GM18505 (cell line): ENCODE data around the gene APIP.

Experiments
- ATAC-seq: cut with Tn5 transposase; IDR thresholded peaks from one replicate; pipeline ENCODE4 v1.9.1; 2021; ENCODE audit not compliant: unreplicated experiment
- POLR2A ChIP-seq: IDR thresholded peaks from 4 replicates; pipeline ENCODE4 v1.6.1; 2011; ENCODE audit warnings: borderline replicate concordance; ENCODE audit not compliant: insufficient read depth, insufficient read length; ENCODE audit errors: extremely low read depth

The APIP gene

DNA sequence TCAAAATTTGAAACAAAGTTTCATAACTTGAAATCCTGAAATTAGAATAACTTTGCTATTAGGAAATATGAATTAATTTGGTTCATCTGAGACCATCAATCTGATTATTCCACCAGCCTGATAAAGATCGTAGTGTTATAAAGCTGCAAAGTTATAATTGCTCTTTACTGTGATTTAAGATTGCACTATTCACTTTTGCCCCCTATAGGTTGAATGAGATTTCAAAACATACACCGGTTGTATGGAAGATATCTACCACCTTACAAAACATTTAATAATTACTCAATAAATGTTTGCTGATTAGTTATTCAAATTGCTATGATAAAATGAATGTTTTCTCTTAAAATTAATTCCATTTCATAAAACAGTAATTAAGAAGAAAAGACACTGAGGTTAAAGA, 26.1 kb downstream of the APIP start:
- no peak for TF ChIP-seq POLR2A
- ATAC-seq = no peak

DNA sequence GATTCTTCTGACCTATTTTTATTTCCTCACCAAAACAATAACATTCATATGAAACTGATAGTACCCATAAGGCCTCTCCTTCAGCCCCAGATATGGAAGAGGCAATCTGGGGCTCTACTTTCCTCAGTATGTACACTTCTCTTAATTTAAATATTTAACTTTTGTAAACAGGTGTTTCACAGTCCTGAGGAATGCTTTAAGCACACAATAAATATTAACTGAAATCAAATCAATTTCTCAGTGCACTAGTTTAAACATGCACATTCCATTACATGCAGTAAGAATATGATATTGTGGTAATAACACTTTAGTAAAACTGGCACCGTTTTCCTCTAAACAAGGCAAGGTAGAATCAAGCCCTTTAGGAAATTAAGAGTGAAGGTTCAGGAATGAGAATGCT, 28.9 kb downstream of the APIP start:
- ATAC-seq = no peak
- TF ChIP-seq POLR2A = no peak

- no peak for TF ChIP-seq POLR2A
- ATAC-seq = no peak
Observed at GRCh38 chr11:34886609-34887008, 29.6 kb downstream of the APIP start.

GRCh38 chr11:34881900-34882299, 34.3 kb downstream of the APIP start:
- no peak for ATAC-seq
- TF ChIP-seq POLR2A = no peak

GRCh38 chr11:34877375-34877975, 38.7 kb downstream of the APIP start:
- no peak for TF ChIP-seq POLR2A
- ATAC-seq = no peak

- TF ChIP-seq POLR2A = no peak
Observed at GRCh38 chr11:34874202-34874601, 42.0 kb downstream of the APIP start.

GRCh38 chr11:34870548-34871196, 45.5 kb downstream of the APIP start:
- ATAC-seq = no peak

More at GRCh38 chr11:34874202-34874601, 42.0 kb downstream of the APIP start:
- no peak for ATAC-seq

DNA sequence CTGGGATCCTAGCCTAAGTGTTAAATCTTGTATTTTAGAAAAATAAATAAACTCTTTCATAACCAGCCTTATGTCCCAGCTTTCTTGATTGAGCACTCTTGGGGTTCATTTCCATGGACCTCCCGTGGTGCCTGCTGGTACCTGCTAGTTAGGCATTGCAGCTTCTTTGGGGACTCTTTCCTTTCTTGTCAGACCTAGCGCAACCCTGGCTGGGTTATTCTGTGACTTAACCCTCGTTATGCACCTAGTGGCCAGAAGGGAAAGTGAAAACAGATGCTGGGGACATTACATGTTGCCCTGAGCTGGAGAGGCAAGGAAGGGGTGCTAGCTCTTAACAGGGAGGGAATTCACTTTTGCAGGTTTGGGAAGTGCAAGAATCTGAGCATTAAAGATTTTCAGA, 46.8 kb downstream of the APIP start:
- no peak for ATAC-seq
- TF ChIP-seq POLR2A = no peak

More at GRCh38 chr11:34870548-34871196, 45.5 kb downstream of the APIP start:
- no peak for TF ChIP-seq POLR2A

- ATAC-seq = no peak
Observed at GRCh38 chr11:34866375-34866774, 49.8 kb downstream of the APIP start.

DNA sequence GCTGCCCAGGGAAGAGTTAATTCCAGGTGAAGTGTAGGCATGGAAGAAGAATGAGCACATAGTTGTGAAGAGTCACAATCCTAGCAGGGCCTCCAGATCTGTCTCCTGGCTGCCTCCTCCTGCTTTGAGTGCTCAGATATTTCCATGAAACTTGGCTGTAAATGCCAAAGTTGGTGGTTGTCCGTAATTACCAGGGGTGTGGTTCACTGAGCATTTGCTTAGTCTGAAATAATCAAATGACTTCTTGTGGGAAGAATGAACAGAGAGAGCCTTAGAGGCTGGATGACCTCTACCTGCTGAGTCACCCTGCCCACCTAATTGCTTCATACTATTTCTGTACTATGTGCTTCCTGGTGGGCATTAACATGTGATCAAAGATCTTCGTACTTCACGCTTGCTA, 50.9 kb downstream of the APIP start:
- ATAC-seq = no peak
- no peak for TF ChIP-seq POLR2A

More at GRCh38 chr11:34866375-34866774, 49.8 kb downstream of the APIP start:
- no peak for TF ChIP-seq POLR2A

- no peak for TF ChIP-seq POLR2A
- no peak for ATAC-seq
Observed at GRCh38 chr11:34864424-34864823, 51.8 kb downstream of the APIP start.

DNA sequence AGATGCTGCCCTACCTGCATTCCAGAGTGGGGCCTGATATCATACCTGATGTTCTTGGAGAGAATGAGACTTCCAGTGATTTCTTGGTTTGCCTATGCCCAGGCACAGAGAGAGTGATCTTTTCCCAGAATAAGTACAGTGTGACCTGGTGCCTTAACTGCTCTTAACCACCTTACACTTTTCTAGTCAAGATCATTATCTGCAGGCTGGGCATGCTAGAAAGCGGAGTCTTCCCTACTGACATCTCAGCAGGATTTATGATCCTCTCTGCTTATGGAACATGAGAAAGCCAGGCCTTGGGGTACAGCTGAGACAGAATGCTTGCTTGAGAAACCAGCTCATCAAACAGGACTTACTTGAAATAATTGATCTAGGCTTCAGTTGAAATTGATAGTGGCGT, 53.1 kb downstream of the APIP start:
- no peak for TF ChIP-seq POLR2A
- no peak for ATAC-seq

GRCh38 chr11:34860518-34860917, 55.7 kb downstream of the APIP start:
- no peak for ATAC-seq
- no peak for TF ChIP-seq POLR2A

- ATAC-seq = no peak
- TF ChIP-seq POLR2A = no peak
Observed at GRCh38 chr11:34860034-34860433, 56.1 kb downstream of the APIP start.
